Mesothelial cell of epicardium (in vitro differentiated cells): ENCODE measurements around the gene POLG. TPM values are rescaled to one million over a fixed set of nuclear protein-coding genes. Genes with fewer than 3 reads are reported as not detected.

Source experiments
- DNase-seq, 2 experiments: peaks; one replicate each; pipeline ENCODE4 v3.0.0; 2021; ENCODE audit warnings: low spot score in 2 of 2; ENCODE audit not compliant: unreplicated experiment in 2 of 2
- H3K27ac Mint-ChIP-seq: 2 replicates; pipeline ENCODE4 v1.8.0; 2021; ENCODE audit warnings: mixed read lengths
- H3K27me3 Mint-ChIP-seq: 2 replicates; pipeline ENCODE4 v1.8.0; 2021; ENCODE audit warnings: low read depth, mixed read lengths
- H3K36me3 Mint-ChIP-seq: 2 replicates; pipeline ENCODE4 v1.8.0; 2021; ENCODE audit warnings: mixed read lengths
- H3K4me1 Mint-ChIP-seq: 2 replicates; pipeline ENCODE4 v1.8.0; 2021; ENCODE audit warnings: mixed read lengths
- H3K4me3 Mint-ChIP-seq: 2 replicates; pipeline ENCODE4 v1.8.0; 2021; ENCODE audit warnings: mild to moderate bottlenecking, moderate library complexity, mixed read lengths
- H3K9me3 Mint-ChIP-seq: 2 replicates; pipeline ENCODE4 v1.8.0; 2021; ENCODE audit warnings: mixed read lengths
- CTCF ChIP-seq: fragments of 200-600 bp; sonication (generic); IDR thresholded peaks from one replicate; pipeline ENCODE4 v1.5.0; 2021; ENCODE audit warnings: antibody characterized with exemption; ENCODE audit not compliant: unreplicated experiment
- total RNA-seq: library from RNA; stranded (reverse); gene quantifications from 3 replicates; pipeline ENCODE4 v1.2.1, GENCODE V29; 2021

The POLG gene
- total RNA-seq, 1 donor from 2014 or later, result 68.2 TPM

- no peak overlapping the region for H3K4me3 Mint-ChIP-seq
Observed at GRCh38 chr15:89370978-89371227, 36.3 kb upstream of the POLG start.

GRCh38 chr15:89370120-89370977 is 35.7 kb upstream of the POLG start:
- H3K27ac Mint-ChIP-seq, result no peak overlapping the region
- no peak for DNase-seq
- no peak for TF ChIP-seq CTCF
- H3K27me3 Mint-ChIP-seq, result peaks cover 97% of the 10 kb centered on the region
- no peak overlapping the region for H3K4me3 Mint-ChIP-seq
- H3K4me1 Mint-ChIP-seq, result peaks cover 11% of the 10 kb centered on the region
- H3K9me3 Mint-ChIP-seq, result no peaks in the 10 kb centered on the region
- no peaks in the 10 kb centered on the region for H3K36me3 Mint-ChIP-seq

More at GRCh38 chr15:89370978-89371227, 36.3 kb upstream of the POLG start:
- H3K27me3 Mint-ChIP-seq, result peaks cover 97% of the 10 kb centered on the region
- H3K36me3 Mint-ChIP-seq, result no peaks in the 10 kb centered on the region
- H3K4me1 Mint-ChIP-seq, result peaks cover 11% of the 10 kb centered on the region
- no peak overlapping the region for H3K27ac Mint-ChIP-seq
- DNase-seq, result no peak
- H3K9me3 Mint-ChIP-seq, result no peaks in the 10 kb centered on the region
- no peak for TF ChIP-seq CTCF

GRCh38 chr15:89369341-89369947 is 34.8 kb upstream of the POLG start:
- Mint-ChIP-seq H3K9me3 (no peaks in the 10 kb centered on the region), H3K4me3 (no peak overlapping the region), H3K4me1 (peaks cover 10% of the 10 kb centered on the region), H3K27ac (no peak overlapping the region), H3K36me3 (no peaks in the 10 kb centered on the region), H3K27me3 (peaks cover 97% of the 10 kb centered on the region)
- no peak for TF ChIP-seq CTCF
- DNase-seq, result no peak

DNA sequence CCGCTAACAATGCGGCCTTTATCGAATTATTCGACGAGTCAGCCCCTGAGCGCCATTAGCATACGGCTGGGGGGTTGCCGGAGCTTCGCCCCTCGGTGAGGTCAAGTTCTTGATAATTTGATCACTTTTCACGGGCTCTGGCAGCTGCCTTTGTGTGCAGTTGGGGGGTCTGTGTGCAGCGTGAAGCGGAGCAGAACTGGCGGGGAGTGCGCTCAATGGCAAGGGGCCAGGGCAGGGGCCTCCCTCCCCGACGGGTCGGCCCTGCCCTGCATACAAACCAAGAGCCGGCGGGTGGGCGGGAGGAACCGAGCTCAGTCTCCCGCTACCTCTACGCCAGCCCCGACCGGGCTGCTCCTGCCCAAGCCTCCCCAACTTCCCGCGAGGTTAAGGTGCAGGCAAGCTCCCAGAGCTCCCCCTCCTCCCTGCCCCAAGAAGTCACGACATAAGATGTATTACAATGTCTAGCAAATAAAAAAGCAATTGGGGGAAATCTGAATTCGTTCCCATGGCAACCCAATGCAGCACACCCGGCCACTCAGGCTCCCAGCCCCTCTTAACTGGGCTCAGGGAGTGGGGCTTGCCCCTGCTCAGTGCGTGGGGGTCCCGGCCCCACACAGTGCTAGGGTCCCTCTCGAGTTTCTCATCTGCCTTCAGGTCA is 34.1 kb upstream of the POLG start:
- H3K4me3 Mint-ChIP-seq, result no peak overlapping the region
- no peaks in the 10 kb centered on the region for H3K36me3 Mint-ChIP-seq
- peaks cover 9% of the 10 kb centered on the region for H3K4me1 Mint-ChIP-seq
- H3K9me3 Mint-ChIP-seq, result no peaks in the 10 kb centered on the region
- no peak for TF ChIP-seq CTCF
- DNase-seq, result no peak
- no peak overlapping the region for H3K27ac Mint-ChIP-seq
- peaks cover 97% of the 10 kb centered on the region for H3K27me3 Mint-ChIP-seq

- no peak for TF ChIP-seq CTCF
- Mint-ChIP-seq H3K36me3 (no peaks in the 10 kb centered on the region), H3K9me3 (no peaks in the 10 kb centered on the region), H3K27me3 (peaks cover 98% of the 10 kb centered on the region), H3K27ac (no peak overlapping the region), H3K4me1 (peaks cover 9% of the 10 kb centered on the region), H3K4me3 (peak overlapping the region; percentile 26)
- no peak for DNase-seq
Observed at GRCh38 chr15:89367485-89368451, 33.1 kb upstream of the POLG start.
